Liver (tissue), 9 donors: Measurements from ENCODE around the gene MTARC1. TPM values are rescaled to one million over a fixed set of nuclear protein-coding genes. Genes with fewer than 3 reads are reported as not detected.

Experiments used
- DNase-seq: peaks from one replicate; pipeline ENCODE4 v3.0.0-alpha.2; 2017; ENCODE audit warnings: low spot score
- H3K27ac ChIP-seq, 2 donors: one replicate each; pipeline ENCODE4 v1.7.0; 2013; ENCODE audit warnings: inconsistent platforms in 2 of 2, low read length in 2 of 2, control low read depth in 1 of 2, low read depth in 1 of 2, mild to moderate bottlenecking in 1 of 2
- H3K27me3 ChIP-seq, 4 donors: one replicate each; pipeline versions ENCODE4 v1.6.1 to v1.7.0; 2013; ENCODE audit warnings: low read length in 3 of 4, inconsistent platforms in 1 of 4, mild to moderate bottlenecking in 1 of 4, moderate library complexity in 1 of 4; ENCODE audit not compliant: control insufficient read depth in 4 of 4, insufficient read depth in 4 of 4
- H3K36me3 ChIP-seq, 4 donors: one replicate each; pipeline versions ENCODE4 v1.6.1 to v1.7.0; 2013; ENCODE audit warnings: low read length in 3 of 4, mild to moderate bottlenecking in 3 of 4, low read depth in 1 of 4, moderate library complexity in 1 of 4; ENCODE audit not compliant: control insufficient read depth in 4 of 4, insufficient read depth in 3 of 4
- H3K4me1 ChIP-seq, 4 donors: one replicate each; pipeline versions ENCODE4 v1.6.1 to v1.7.0; 2013; ENCODE audit warnings: low read length in 3 of 4, mild to moderate bottlenecking in 3 of 4, moderate library complexity in 1 of 4; ENCODE audit not compliant: control insufficient read depth in 4 of 4, insufficient read depth in 4 of 4
- H3K4me3 ChIP-seq, 3 donors: one replicate each; pipeline versions ENCODE4 v1.6.1 to v1.7.0; 2013; ENCODE audit warnings: low read length in 3 of 3, control low read depth in 1 of 3, low read depth in 1 of 3, mild to moderate bottlenecking in 1 of 3
- H3K9ac ChIP-seq, 2 donors: one replicate each; pipeline ENCODE4 v1.7.0; 2013; ENCODE audit warnings: low read length in 2 of 2, mild to moderate bottlenecking in 2 of 2, moderate library complexity in 2 of 2, control low read depth in 1 of 2, low read depth in 1 of 2
- H3K9me3 ChIP-seq, 4 donors: one replicate each; pipeline versions ENCODE4 v1.6.1 to v1.7.0; 2013; ENCODE audit warnings: low read length in 3 of 4; ENCODE audit not compliant: control insufficient read depth in 4 of 4
- CTCF ChIP-seq: fragments of 150-350 bp; IDR thresholded peaks from 2 replicates; pipeline ENCODE4 v1.5.1; 2017; ENCODE audit warnings: improper control_type of control experiment, low read depth, low read length; ENCODE audit not compliant: missing input control
- EGR1 ChIP-seq, 2 donors: IDR thresholded peaks; 2 replicates each; pipeline ENCODE4 v1.6.1; 2016 to 2018; ENCODE audit warnings: antibody characterized with exemption in 2 of 2, low read depth in 2 of 2
- FOXA1 ChIP-seq: IDR thresholded peaks from 2 replicates; pipeline ENCODE4 v1.6.1; 2016; ENCODE audit warnings: antibody characterized with exemption
- FOXA2 ChIP-seq: IDR thresholded peaks from 2 replicates; pipeline ENCODE4 v1.6.1; 2016; ENCODE audit warnings: antibody characterized with exemption
- GABPA ChIP-seq, 2 donors: IDR thresholded peaks in 1 of 2; conservative IDR thresholded peaks in 1 of 2; 2 replicates each; pipeline ENCODE4 v1.6.1; 2016; ENCODE audit warnings: antibody characterized with exemption in 2 of 2, mild to moderate bottlenecking in 1 of 2, moderate library complexity in 1 of 2
- HNF4A ChIP-seq, 2 donors: conservative IDR thresholded peaks; 2 replicates each; pipeline ENCODE4 v1.6.1; 2016; ENCODE audit warnings: antibody characterized with exemption in 2 of 2, mild to moderate bottlenecking in 2 of 2
- HNF4G ChIP-seq: IDR thresholded peaks from 2 replicates; pipeline ENCODE4 v1.6.1; 2016; ENCODE audit warnings: antibody characterized with exemption
- JUND ChIP-seq, 2 donors: IDR thresholded peaks; 2 replicates each; pipeline ENCODE4 v1.6.1; 2016; ENCODE audit warnings: antibody characterized with exemption in 2 of 2
- MAX ChIP-seq: IDR thresholded peaks from 2 replicates; pipeline ENCODE4 v1.6.1; 2016; ENCODE audit warnings: antibody characterized with exemption
- NR2F2 ChIP-seq: IDR thresholded peaks from 2 replicates; pipeline ENCODE4 v1.6.1; 2016; ENCODE audit warnings: antibody characterized with exemption
- RAD21 ChIP-seq, 2 donors: IDR thresholded peaks; 2 replicates each; pipeline ENCODE4 v1.6.1; 2016; ENCODE audit warnings: antibody characterized with exemption in 2 of 2, mild to moderate bottlenecking in 2 of 2
- REST ChIP-seq: IDR thresholded peaks from 2 replicates; pipeline ENCODE4 v1.6.1; 2016; ENCODE audit warnings: antibody characterized with exemption, mild to moderate bottlenecking
- RXRA ChIP-seq, 2 donors: IDR thresholded peaks; 2 replicates each; pipeline ENCODE4 v1.6.1; 2017 to 2018; ENCODE audit warnings: antibody characterized with exemption in 2 of 2, mild to moderate bottlenecking in 1 of 2
- SP1 ChIP-seq: IDR thresholded peaks from 2 replicates; pipeline ENCODE4 v1.6.1; 2018; ENCODE audit warnings: antibody characterized with exemption, mild to moderate bottlenecking
- TAF1 ChIP-seq: conservative IDR thresholded peaks from 2 replicates; pipeline ENCODE4 v1.6.1; 2016; ENCODE audit warnings: antibody characterized with exemption, mild to moderate bottlenecking
- YY1 ChIP-seq: IDR thresholded peaks from 2 replicates; pipeline ENCODE4 v1.6.1; 2016; ENCODE audit warnings: antibody characterized with exemption, mild to moderate bottlenecking
- WGBS: extraction: QIAGEN DNeasy Blood & Tissue Kit; methylation state at CpG from one replicate; pipeline ENCODE4 v1.1.7; 2013; 5-methylcytosine and 5-hydroxymethylcytosine counted together
- polyA plus RNA-seq, 2 donors: library from polyadenylated mRNA; stranded (reverse) in 1 of 2; unstranded in 1 of 2; fragments of 200-250 nt in 1 of 2; fragments of >200 nt in 1 of 2; fragmentation: Nextera tagmentation in 1 of 2; extraction: Ambion mirVana in 1 of 2; gene quantifications; one replicate each; pipeline versions ENCODE4 v1.2.1 to v1.2.3, GENCODE V29; 2013 to 2015
- total RNA-seq, 2 donors: library from RNA; depleted of rRNA; stranded (reverse); fragments of >200 nt; gene quantifications; one replicate each; pipeline ENCODE4 v1.2.3, GENCODE V29; 2014
- TF ChIP-seq, protein P1 (sequence below): IDR thresholded peaks from 2 replicates; pipeline ENCODE4 v1.6.1; 2016; ENCODE audit warnings: antibody characterized with exemption
- TF ChIP-seq, protein P2 (sequence below): IDR thresholded peaks from 2 replicates; pipeline ENCODE4 v1.6.1; 2016; ENCODE audit warnings: antibody characterized with exemption
- donor health status: healthy.
- donor health status: healthy.
- donor health status: healthy.
- donor health status: healthy.
- donor health status: healthy.

The MTARC1 gene
- total and polyA plus RNA-seq, 4 donors: 9.8 to 71.3 (median 21.5) TPM

DNA sequence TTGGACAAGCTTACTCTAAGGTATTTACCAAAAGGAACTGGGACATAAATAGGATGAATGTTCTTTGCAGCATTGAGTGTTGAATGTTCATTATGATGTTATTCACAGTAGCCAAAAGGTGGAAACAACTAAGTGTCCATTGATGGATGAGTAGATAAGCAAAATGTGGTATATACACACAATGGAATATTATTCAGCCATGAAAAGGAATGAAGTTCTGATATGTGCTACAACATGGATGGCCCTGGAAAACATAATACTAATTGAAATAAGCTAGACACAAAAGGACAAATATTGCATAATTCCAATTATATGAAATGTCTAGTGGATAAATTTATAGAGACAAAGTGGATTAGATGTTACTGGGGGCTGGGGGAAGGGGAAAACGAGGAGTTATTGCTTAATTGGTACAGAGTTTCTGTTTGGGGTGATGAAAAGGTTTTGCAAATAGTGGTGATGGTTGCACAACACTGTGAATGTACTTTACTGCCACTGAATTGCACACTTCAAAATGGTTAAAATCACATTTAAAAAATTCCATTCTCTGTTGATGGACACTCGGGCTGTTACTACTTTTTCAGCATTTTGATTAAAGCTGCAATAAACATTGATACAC, 2.9 kb downstream of the MTARC1 start:
- 12% methylated on average over 2 of the region's 2 CpGs for WGBS
- Histone ChIP-seq H3K27ac (peak overlapping the region; percentile 88 to 89), H3K9me3 (no peaks in the 10 kb centered on the region), H3K4me1 (peaks cover 12 to 76% (median 66%) of the 10 kb centered on the region in 4 donors), H3K36me3 (no peaks in the 10 kb centered on the region), H3K4me3 (no peak overlapping the region), H3K27me3 (no peaks in the 10 kb centered on the region), H3K9ac (peak overlapping the region in 1 of 2 donors; percentile 24)
- DNase-seq: peak; percentile 6
- peak in 1 of 2 donors; percentile 31 for TF ChIP-seq GABPA (IDR thresholded peaks at IDR 0.05 in 1 of 2, conservative IDR thresholded peaks at IDR 0.05 in 1 of 2)
- peak; percentile 56 to 87 for TF ChIP-seq RXRA (IDR thresholded peaks at IDR 0.05)
- peak; percentile 69 to 80 for TF ChIP-seq HNF4A (conservative IDR thresholded peaks at IDR 0.05)
- peak; percentile 9 to 18 for TF ChIP-seq RAD21 (IDR thresholded peaks at IDR 0.05)
- TF ChIP-seq JUND (IDR thresholded peaks at IDR 0.05): peak in 1 of 2 donors; percentile 37
- TF ChIP-seq FOXA1: peak; percentile 26
- no peak for TF ChIP-seq NR2F2
- peak; percentile 59 for TF ChIP-seq SP1
- TF ChIP-seq FOXA2: peak; percentile 34
- TF ChIP-seq, protein P1, sequence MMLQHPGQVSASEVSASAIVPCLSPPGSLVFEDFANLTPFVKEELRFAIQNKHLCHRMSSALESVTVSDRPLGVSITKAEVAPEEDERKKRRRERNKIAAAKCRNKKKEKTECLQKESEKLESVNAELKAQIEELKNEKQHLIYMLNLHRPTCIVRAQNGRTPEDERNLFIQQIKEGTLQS: peak; percentile 64
- no peak for TF ChIP-seq EGR1 (IDR thresholded peaks at IDR 0.05; ENCODE audit: low read depth in 2 of 2)
- no peak for TF ChIP-seq HNF4G
- peak; percentile 74 for TF ChIP-seq MAX
- no peak for TF ChIP-seq CTCF
- TF ChIP-seq, protein P2, sequence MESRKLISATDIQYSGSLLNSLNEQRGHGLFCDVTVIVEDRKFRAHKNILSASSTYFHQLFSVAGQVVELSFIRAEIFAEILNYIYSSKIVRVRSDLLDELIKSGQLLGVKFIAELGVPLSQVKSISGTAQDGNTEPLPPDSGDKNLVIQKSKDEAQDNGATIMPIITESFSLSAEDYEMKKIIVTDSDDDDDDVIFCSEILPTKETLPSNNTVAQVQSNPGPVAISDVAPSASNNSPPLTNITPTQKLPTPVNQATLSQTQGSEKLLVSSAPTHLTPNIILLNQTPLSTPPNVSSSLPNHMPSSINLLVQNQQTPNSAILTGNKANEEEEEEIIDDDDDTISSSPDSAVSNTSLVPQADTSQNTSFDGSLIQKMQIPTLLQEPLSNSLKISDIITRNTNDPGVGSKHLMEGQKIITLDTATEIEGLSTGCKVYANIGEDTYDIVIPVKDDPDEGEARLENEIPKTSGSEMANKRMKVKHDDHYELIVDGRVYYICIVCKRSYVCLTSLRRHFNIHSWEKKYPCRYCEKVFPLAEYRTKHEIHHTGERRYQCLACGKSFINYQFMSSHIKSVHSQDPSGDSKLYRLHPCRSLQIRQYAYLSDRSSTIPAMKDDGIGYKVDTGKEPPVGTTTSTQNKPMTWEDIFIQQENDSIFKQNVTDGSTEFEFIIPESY: peak; percentile 64
- TF ChIP-seq YY1: peak; percentile 75
- no peak for TF ChIP-seq TAF1
- TF ChIP-seq REST: peak; percentile 66
